ENCODE results near the gene ZIC5.

The ZIC5 gene

DNA sequence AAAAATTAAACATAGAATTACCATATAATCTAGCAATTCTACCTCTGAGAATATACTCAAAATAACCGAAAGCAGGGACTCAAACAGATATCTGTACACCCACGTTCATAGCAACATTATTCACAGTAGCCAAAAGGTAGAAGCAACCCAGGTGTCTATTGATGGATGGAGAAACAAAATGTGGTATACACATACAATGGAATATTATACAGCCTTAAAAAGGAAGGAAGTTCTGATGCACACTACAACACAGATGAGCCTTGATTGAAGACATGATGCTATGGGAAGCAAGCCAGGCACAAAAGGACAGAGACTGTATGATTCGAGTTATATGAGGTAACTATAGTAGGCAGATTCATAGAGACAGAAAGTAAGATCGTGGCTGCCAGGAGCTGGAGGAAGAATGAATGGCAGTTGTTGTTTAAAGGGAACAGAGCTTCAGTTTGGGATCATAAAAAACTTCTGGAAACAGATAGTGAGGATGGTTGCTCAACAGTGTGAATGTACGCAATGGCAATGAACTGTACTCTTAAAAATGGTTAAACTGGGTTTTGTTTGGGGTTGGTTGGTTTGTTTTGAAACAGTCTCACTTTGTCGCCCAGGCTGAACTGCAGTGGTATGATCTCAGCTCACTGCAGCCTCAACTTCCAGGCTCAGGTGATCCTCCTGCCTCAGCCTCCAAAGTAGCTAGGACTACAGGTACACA, 47.5 kb downstream of the ZIC5 start:
- TF ChIP-seq, protein P1, sequence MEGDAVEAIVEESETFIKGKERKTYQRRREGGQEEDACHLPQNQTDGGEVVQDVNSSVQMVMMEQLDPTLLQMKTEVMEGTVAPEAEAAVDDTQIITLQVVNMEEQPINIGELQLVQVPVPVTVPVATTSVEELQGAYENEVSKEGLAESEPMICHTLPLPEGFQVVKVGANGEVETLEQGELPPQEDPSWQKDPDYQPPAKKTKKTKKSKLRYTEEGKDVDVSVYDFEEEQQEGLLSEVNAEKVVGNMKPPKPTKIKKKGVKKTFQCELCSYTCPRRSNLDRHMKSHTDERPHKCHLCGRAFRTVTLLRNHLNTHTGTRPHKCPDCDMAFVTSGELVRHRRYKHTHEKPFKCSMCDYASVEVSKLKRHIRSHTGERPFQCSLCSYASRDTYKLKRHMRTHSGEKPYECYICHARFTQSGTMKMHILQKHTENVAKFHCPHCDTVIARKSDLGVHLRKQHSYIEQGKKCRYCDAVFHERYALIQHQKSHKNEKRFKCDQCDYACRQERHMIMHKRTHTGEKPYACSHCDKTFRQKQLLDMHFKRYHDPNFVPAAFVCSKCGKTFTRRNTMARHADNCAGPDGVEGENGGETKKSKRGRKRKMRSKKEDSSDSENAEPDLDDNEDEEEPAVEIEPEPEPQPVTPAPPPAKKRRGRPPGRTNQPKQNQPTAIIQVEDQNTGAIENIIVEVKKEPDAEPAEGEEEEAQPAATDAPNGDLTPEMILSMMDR (IDR thresholded peaks at IDR 0.05; ENCODE audit: control insufficient read depth, insufficient read depth, low read depth, low read length, missing control alignments), result no peak
- H3K4me3 ChIP-seq (ENCODE audit: control insufficient read depth, low read depth, low read length), result no peak overlapping the region
- no peak for DNase-seq (ENCODE audit: low read depth)

DNA sequence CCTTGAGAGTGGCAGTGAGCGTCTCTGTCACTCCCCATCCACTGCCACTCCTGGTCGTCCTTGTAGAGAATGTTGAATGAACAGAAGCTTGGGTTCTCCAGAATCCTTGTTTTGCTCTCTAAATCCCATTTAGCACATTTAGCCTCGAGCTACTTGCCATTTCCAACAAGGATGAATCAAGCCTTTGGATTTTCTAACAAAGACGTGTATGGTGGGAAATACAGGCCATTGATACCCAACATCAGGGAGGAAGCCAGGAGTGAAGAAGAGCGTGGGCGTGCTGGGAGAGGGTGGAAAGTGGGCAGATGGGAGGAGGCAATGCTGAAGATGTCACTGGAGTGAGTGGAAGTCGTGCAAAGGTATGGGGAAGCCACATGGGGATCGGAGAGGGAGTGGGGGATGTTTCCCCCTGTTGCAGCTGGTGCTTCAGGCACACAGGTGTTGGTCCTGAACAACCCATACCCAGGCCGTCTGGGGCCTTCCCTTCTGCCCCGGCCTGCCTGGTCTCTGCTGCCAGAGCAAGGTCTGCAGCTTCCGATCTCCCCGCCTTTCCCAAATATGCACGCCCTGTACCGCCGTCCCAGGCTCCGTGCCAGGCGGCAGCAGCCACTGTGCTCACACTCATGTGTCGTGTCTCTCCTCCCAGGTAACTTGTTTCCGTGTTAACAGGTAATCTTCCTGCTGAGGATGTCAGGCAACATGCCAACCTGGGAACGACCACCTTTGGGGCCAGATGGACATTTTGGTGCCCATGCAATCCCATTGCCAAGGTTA, 48.7 kb downstream of the ZIC5 start:
- no peak for DNase-seq (ENCODE audit: low read depth)
- H3K4me3 ChIP-seq (ENCODE audit: control insufficient read depth, low read depth, low read length), result no peak overlapping the region
- TF ChIP-seq, protein P1 (IDR thresholded peaks at IDR 0.05; ENCODE audit: control insufficient read depth, insufficient read depth, low read depth, low read length, missing control alignments), result no peak

DNA sequence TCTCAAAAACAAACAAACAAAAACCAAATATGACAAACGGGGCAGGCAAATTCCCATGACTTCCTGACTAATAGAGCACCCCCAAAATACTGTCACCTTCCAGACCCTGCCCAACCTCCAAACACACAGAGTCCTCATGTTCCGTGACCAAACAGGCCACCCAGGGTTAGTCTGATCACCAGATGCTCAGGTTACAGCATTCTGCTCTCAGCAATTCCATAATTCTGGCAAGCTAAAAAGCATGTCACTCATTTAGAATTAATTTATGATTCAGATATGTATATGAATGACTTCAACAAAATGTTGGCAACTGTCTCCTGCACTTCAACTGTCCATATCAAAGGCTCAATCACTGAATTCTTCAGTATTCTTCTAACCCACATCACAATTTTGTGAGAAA, 52.4 kb downstream of the ZIC5 start:
- TF ChIP-seq, protein P1 (IDR thresholded peaks at IDR 0.05; ENCODE audit: control insufficient read depth, insufficient read depth, low read depth, low read length, missing control alignments), result no peak
- no peak for DNase-seq (ENCODE audit: low read depth)
- no peak overlapping the region for H3K4me3 ChIP-seq (ENCODE audit: control insufficient read depth, low read depth, low read length)

DNA sequence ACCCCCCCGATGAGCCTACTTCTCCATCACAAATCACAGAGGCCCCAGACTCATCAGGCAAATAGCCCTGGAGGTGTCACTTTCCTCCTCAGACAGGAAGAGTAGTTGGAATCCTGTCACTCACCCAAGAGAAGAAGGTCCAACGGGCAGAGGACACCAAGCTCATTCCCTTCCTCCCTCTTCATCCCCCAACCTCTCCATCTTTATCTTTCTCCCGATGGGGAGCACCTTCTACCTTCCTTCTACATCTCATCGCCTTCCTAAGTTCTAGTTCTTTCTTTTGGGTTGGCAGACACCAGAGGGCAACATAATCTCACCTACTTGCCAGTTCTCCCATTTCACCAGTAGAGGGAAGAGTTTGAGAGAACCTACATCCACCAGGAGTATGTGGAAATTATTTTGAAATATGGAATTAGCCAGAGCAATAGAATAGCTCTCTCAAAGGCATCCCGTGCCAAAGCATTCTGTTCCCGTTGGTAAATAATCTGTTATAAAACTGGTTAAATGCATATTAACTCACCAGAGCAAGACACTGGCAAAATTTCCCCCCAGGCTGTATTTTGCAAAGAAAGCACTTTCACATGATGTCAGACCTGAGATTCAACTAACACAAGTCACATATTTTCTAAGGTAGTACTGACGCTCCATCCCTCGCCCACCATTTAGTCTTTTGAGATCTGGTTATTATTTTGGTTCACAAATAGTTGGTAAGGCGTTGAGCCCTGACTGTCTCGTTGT, 55.0 kb downstream of the ZIC5 start:
- TF ChIP-seq, protein P1 (IDR thresholded peaks at IDR 0.05; ENCODE audit: control insufficient read depth, insufficient read depth, low read depth, low read length, missing control alignments), result peak; percentile 99
- peak; percentile 57 for DNase-seq (ENCODE audit: low read depth)
- H3K4me3 ChIP-seq (ENCODE audit: control insufficient read depth, low read depth, low read length), result no peak overlapping the region

DNA sequence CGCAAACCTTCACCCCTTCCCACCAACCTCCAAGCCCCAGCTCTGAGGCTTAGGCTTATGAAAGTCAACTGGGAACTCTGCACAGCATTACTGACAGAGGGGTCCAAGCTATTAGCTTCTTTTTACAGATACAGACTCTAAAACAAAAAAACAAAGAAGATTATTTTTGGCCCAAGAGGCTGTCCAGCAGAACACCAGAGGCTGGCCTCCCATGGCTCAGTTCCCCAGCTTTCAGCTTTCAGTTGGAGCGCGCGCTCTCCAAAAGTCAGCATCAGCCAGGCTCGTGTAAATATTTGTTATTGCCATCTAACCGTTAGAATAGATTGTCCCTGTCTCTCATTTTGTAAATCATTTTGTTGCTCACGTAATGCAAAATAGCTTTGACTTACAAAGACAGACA, 58.4 kb downstream of the ZIC5 start:
- TF ChIP-seq, protein P1 (IDR thresholded peaks at IDR 0.05; ENCODE audit: control insufficient read depth, insufficient read depth, low read depth, low read length, missing control alignments), result no peak
- no peak overlapping the region for H3K4me3 ChIP-seq (ENCODE audit: control insufficient read depth, low read depth, low read length)
- no peak for DNase-seq (ENCODE audit: low read depth)

All from AG09309 (cell line).